Ascending aorta (tissue), 2 donors: ENCODE measurements around the gene FAM124A. TPM values are rescaled to one million over a fixed set of nuclear protein-coding genes. Genes with fewer than 3 reads are reported as not detected.
"Not testable (repeated sequence)": the region's sequence is repeated elsewhere in the genome, so short reads cannot be mapped to it uniquely, and the experiment has no call there.

Experiments
- DNase-seq, 2 donors: peaks; one replicate each; pipeline ENCODE4 v3.0.0-alpha.2; 2019; ENCODE audit warnings: low spot score in 2 of 2
- H3K27ac ChIP-seq, 2 donors: fragments of 200-600 bp; sonication (generic); one replicate each; pipeline ENCODE4 v1.5.1; 2016 to 2017; ENCODE audit warnings: mild to moderate bottlenecking in 1 of 2
- H3K27me3 ChIP-seq: fragments of 200-600 bp; sonication (generic); one replicate; pipeline ENCODE4 v1.5.1; 2017
- H3K36me3 ChIP-seq, 2 donors: fragments of 200-600 bp; sonication (generic); one replicate each; pipeline ENCODE4 v1.5.1; 2016
- H3K4me1 ChIP-seq, 2 donors: fragments of 200-600 bp; sonication (generic); one replicate each; pipeline ENCODE4 v1.5.1; 2016 to 2017; ENCODE audit warnings: mild to moderate bottlenecking in 1 of 2
- H3K4me3 ChIP-seq, 2 donors: fragments of 200-600 bp; sonication (generic); one replicate each; pipeline ENCODE4 v1.5.1; 2016 to 2017; ENCODE audit warnings: mild to moderate bottlenecking in 1 of 2
- H3K9me3 ChIP-seq, 2 donors: fragments of 200-600 bp; sonication (generic); one replicate each; pipeline ENCODE4 v1.5.1; 2016
- intact Hi-C: fragments of 100-400 bp; cut with DNase I; formaldehyde crosslinking; loops from one replicate; pipeline ENCODE4 v1.15.1; 2023
- total RNA-seq: library from RNA; depleted of rRNA; stranded (reverse); fragments of >200 nt; gene quantifications from one replicate; pipeline ENCODE4 v1.1.0, GENCODE V29; 2016
- TF ChIP-seq, protein P1 (sequence below), 3 experiments: fragments of 200-600 bp in 2 of 3; fragments of 450-650 bp in 1 of 3; sonication (generic) in 2 of 3; IDR thresholded peaks; one replicate each; pipeline ENCODE4 v1.5.1; 2016 to 2019; ENCODE audit warnings: antibody characterized with exemption in 3 of 3, mild to moderate bottlenecking in 1 of 3, moderate library complexity in 1 of 3

The FAM124A gene
- total RNA-seq, 1 donor from 2014 or later, result 22.4 TPM

DNA sequence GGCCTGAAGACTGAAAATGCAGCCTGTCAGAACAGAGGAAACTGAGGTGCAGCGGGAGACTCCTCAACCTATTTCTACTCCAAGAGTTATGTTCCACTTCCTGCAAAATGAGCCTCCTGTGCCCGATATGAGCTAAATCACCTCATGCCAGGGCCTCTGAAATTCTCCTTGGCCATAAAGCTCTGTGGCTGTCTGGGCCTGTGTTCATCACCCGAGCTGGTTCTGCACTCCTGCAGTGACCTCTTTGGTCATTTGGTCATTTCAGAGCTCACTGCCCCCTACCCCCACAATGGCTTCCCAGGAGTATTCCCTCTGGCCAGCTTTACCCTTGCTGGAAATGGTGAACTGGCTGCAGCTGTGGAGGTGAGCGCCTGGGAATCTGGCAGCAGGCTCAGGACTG is 65.6 kb downstream of the FAM124A start:
- no peaks in the 10 kb centered on the region for H3K9me3 ChIP-seq
- DNase-seq, result no peak
- H3K27me3 ChIP-seq, result no peaks in the 10 kb centered on the region
- no peak overlapping the region for H3K27ac ChIP-seq
- intact Hi-C loops, result loop anchor here (2.0 kb wide), 1 partner anchor 65 kb away; the partner anchor contains the start of gene FAM124A
- H3K4me3 ChIP-seq, result no peak overlapping the region
- H3K4me1 ChIP-seq, result peaks cover 0 to 10% of the 10 kb centered on the region in 2 donors
- TF ChIP-seq, protein P1, sequence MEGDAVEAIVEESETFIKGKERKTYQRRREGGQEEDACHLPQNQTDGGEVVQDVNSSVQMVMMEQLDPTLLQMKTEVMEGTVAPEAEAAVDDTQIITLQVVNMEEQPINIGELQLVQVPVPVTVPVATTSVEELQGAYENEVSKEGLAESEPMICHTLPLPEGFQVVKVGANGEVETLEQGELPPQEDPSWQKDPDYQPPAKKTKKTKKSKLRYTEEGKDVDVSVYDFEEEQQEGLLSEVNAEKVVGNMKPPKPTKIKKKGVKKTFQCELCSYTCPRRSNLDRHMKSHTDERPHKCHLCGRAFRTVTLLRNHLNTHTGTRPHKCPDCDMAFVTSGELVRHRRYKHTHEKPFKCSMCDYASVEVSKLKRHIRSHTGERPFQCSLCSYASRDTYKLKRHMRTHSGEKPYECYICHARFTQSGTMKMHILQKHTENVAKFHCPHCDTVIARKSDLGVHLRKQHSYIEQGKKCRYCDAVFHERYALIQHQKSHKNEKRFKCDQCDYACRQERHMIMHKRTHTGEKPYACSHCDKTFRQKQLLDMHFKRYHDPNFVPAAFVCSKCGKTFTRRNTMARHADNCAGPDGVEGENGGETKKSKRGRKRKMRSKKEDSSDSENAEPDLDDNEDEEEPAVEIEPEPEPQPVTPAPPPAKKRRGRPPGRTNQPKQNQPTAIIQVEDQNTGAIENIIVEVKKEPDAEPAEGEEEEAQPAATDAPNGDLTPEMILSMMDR (IDR thresholded peaks at IDR 0.05), result no peak
- H3K36me3 ChIP-seq, result no peaks in the 10 kb centered on the region

DNA sequence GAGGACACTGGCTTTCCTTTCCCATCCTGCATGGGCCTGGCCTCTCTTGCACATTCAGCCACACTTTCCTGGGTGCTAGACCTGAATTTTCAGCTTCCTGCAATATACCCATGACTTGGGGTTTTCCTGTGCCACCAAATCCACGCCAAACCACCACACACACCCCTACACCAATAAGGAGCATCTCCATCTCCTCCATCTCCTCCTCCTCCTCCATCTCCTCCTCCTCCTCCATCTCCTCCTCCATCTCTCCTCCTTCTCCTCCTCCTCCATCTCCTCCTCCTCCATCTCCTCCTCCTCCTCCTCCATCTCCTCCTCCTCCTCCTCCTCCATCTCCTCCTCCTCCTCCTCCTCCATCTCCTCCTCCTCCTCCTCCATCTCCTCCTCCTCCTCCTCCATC is 66.1 kb downstream of the FAM124A start:
- H3K9me3 ChIP-seq, DNase-seq, H3K36me3 ChIP-seq, intact Hi-C loops, H3K4me3 ChIP-seq, H3K4me1 ChIP-seq, H3K27ac ChIP-seq, H3K27me3 ChIP-seq: not testable (repeated sequence)

DNA sequence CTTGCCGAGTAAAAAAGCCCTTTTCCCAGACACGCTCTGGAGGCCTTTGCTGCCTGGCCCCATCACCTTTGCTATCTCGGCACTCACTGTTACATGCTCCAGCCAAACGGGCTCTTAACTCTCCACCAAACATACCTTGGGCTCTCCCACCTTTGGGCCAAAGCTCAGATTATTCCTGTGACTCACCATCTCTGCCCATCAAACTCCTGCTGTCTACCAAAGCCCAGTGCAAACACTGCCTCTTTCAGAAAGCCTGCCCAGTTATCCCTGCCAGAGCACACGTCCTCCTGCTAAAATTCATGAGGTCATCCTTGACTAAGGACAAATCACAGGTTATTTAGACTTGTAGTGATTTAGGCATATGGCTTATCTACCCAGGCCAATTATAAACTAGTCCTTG is 69.1 kb downstream of the FAM124A start:
- intact Hi-C loops, result no loop called here
- H3K9me3 ChIP-seq, result no peaks in the 10 kb centered on the region

DNA sequence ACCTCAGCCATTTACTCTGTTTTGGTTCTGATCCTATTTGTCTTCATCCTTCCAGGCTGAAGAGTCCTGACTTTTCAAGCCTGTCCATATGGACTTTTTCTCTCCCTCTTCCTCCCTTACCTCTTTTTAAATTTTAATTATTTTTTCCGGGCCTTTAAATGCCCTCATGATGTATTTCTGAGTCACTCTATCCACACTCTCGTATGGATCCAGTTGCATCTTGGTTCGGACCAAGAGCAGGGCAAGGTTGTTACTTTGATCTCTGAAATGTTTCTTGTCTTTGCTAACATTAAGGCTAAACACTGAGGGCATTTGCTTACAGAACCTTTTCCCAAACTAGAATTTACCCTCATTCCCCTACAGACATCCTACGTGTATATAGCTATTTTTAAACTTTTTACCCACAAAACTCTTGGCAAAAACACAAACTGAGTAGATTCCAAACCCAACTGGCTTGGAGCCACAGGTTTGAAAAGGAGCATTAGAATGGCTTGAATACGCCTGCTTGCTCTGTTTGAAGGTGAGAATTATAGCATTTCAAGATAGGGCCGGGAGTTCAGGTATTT is 69.9 kb downstream of the FAM124A start:
- no peak for DNase-seq
- Histone ChIP-seq H3K4me1 (peaks cover 0 to 10% of the 10 kb centered on the region in 2 donors), H3K9me3 (no peaks in the 10 kb centered on the region), H3K27ac (peak overlapping the region; percentile 64 to 79), H3K27me3 (no peaks in the 10 kb centered on the region), H3K36me3 (no peaks in the 10 kb centered on the region), H3K4me3 (no peak overlapping the region)
- TF ChIP-seq, protein P1 (IDR thresholded peaks at IDR 0.05), result no peak
- intact Hi-C loops, result no loop called here

More for the DNA sequence above, 69.1 kb downstream of the FAM124A start:
- Histone ChIP-seq H3K27ac (peak overlapping the region; percentile 64 to 79), H3K4me3 (no peak overlapping the region), H3K36me3 (no peaks in the 10 kb centered on the region), H3K4me1 (peaks cover 0 to 10% of the 10 kb centered on the region in 2 donors), H3K27me3 (no peaks in the 10 kb centered on the region)
- TF ChIP-seq, protein P1 (IDR thresholded peaks at IDR 0.05), result no peak
- DNase-seq, result no peak

DNA sequence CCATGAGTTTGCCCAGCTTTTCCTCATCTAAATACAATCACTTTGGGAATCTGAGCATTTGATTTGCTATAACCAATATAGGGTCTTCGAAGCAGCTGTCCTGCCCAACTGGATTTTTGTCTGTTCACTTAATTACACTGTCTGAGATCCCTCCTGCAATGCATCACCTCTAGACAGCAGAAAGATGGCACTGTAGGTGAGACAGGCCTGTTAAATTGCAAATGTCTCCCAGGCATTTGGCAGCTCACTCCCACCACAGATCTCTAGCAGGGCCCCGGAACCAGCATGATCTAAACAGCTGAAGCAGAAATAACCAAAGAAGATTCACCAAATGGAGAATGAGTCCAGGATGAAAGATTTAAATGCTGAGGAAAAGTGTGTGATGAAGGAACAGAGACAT is 75.4 kb downstream of the FAM124A start:
- DNase-seq, result peak in 1 of 2 donors; percentile 18
- Histone ChIP-seq H3K27me3 (no peaks in the 10 kb centered on the region), H3K9me3 (no peaks in the 10 kb centered on the region), H3K27ac (no peak overlapping the region), H3K4me1 (no peaks in the 10 kb centered on the region), H3K4me3 (no peak overlapping the region), H3K36me3 (no peaks in the 10 kb centered on the region)
- intact Hi-C loops, result no loop called here
- TF ChIP-seq, protein P1 (IDR thresholded peaks at IDR 0.05), result no peak

- no peak for DNase-seq
- intact Hi-C loops, result no loop called here
Observed at GRCh38 chr13:51298812-51299211, 76.6 kb downstream of the FAM124A start.

More at GRCh38 chr13:51298812-51299211, 76.6 kb downstream of the FAM124A start:
- H3K36me3 ChIP-seq, result no peaks in the 10 kb centered on the region
- H3K27ac ChIP-seq, result no peak overlapping the region
- H3K27me3 ChIP-seq, result no peaks in the 10 kb centered on the region
- H3K4me3 ChIP-seq, result no peak overlapping the region
- H3K4me1 ChIP-seq, result no peaks in the 10 kb centered on the region
- TF ChIP-seq, protein P1 (IDR thresholded peaks at IDR 0.05), result no peak
- H3K9me3 ChIP-seq, result no peaks in the 10 kb centered on the region
